Thoracic aorta (tissue), 2 donors: ENCODE measurements around the gene NADSYN1. TPM values are rescaled to one million over a fixed set of nuclear protein-coding genes. Genes with fewer than 3 reads are reported as not detected.

Experiments
- ATAC-seq: fragments of 150-250 bp; one replicate; pipeline ENCODE4 v1.8.0; 2017; ENCODE audit warnings: low read depth; ENCODE audit not compliant: insufficient number of reproducible peaks, low FRiP score
- DNase-seq: peaks from one replicate; pipeline ENCODE4 v3.0.0-alpha.2; 2020; ENCODE audit warnings: low spot score
- H3K27ac ChIP-seq, 2 donors: fragments of 200-600 bp; sonication (generic); 1 replicate in 1 of 2; 2 replicates in 1 of 2; pipeline ENCODE4 v1.5.1; 2016; ENCODE audit warnings: mild to moderate bottlenecking in 2 of 2, moderate library complexity in 2 of 2
- H3K27me3 ChIP-seq: fragments of 200-600 bp; sonication (generic); replicated peaks from 2 replicates; pipeline ENCODE4 v1.6.0; 2016; ENCODE audit warnings: mild to moderate bottlenecking; ENCODE audit not compliant: insufficient read depth
- H3K36me3 ChIP-seq: fragments of 200-600 bp; sonication (generic); one replicate; pipeline ENCODE4 v1.5.1; 2016
- H3K4me1 ChIP-seq, 2 donors: fragments of 200-600 bp; sonication (generic); 1 replicate in 1 of 2; 2 replicates in 1 of 2; pipeline versions ENCODE4 v1.5.1 to v1.6.0; 2016; ENCODE audit warnings: low read depth in 2 of 2, mild to moderate bottlenecking in 1 of 2; ENCODE audit not compliant: control insufficient read depth in 1 of 2
- H3K4me3 ChIP-seq: fragments of 200-600 bp; sonication (generic); 2 replicates; pipeline ENCODE4 v1.5.1; 2016; ENCODE audit warnings: mild to moderate bottlenecking
- H3K9me3 ChIP-seq: fragments of 200-600 bp; sonication (generic); 2 replicates; pipeline ENCODE4 v1.5.1; 2016
- total RNA-seq, 2 donors: library from RNA; depleted of rRNA; stranded (reverse); fragments of >200 nt; gene quantifications; one replicate each; pipeline versions ENCODE4 v1.1.0 to v1.2.3, GENCODE V29; 2016
- TF ChIP-seq, protein P1 (sequence below): fragments of 200-600 bp; sonication (generic); IDR thresholded peaks from one replicate; pipeline ENCODE4 v1.5.1; 2019; ENCODE audit warnings: antibody characterized with exemption

The NADSYN1 gene
- total RNA-seq, 2 donors from 2014 or later = 68.0 to 112 TPM

- ATAC-seq = no peak
Measured at GRCh38 chr11:71463331-71464211, 10.6 kb downstream of the NADSYN1 start.

DNA sequence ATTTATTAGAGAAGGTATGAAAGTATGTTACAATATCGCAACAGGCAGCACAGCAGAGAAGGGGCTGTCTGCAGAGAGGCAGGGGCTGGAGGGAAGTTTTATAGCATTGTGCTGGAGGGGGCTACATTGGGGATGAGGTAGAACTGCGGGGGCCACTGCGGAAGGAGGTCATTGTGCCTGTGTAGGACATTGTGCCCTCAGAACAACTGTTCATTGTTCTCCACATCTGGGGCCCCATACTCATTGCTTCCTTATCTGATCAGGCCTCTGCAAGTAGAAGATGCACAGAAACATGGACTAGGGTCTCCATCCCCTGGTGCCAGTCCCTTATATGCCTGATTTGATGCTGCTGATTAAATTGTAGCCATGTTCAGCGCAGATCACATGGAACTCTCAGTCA, 12.1 kb downstream of the NADSYN1 start:
- TF ChIP-seq, protein P1, sequence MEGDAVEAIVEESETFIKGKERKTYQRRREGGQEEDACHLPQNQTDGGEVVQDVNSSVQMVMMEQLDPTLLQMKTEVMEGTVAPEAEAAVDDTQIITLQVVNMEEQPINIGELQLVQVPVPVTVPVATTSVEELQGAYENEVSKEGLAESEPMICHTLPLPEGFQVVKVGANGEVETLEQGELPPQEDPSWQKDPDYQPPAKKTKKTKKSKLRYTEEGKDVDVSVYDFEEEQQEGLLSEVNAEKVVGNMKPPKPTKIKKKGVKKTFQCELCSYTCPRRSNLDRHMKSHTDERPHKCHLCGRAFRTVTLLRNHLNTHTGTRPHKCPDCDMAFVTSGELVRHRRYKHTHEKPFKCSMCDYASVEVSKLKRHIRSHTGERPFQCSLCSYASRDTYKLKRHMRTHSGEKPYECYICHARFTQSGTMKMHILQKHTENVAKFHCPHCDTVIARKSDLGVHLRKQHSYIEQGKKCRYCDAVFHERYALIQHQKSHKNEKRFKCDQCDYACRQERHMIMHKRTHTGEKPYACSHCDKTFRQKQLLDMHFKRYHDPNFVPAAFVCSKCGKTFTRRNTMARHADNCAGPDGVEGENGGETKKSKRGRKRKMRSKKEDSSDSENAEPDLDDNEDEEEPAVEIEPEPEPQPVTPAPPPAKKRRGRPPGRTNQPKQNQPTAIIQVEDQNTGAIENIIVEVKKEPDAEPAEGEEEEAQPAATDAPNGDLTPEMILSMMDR = no peak
- H3K27me3 ChIP-seq = no peaks in the 10 kb centered on the region
- H3K36me3 ChIP-seq = peaks cover 32% of the 10 kb centered on the region
- no peaks in the 10 kb centered on the region for H3K4me1 ChIP-seq
- ATAC-seq (no peak), DNase-seq (no peak)
- no peak overlapping the region for H3K27ac ChIP-seq
- H3K4me3 ChIP-seq = no peak overlapping the region
- H3K9me3 ChIP-seq = no peaks in the 10 kb centered on the region

More at GRCh38 chr11:71463331-71464211, 10.6 kb downstream of the NADSYN1 start:
- H3K27me3 ChIP-seq = no peaks in the 10 kb centered on the region
- no peak overlapping the region for H3K4me3 ChIP-seq
- no peak for DNase-seq
- no peaks in the 10 kb centered on the region for H3K9me3 ChIP-seq
- H3K36me3 ChIP-seq = peaks cover 47% of the 10 kb centered on the region
- no peaks in the 10 kb centered on the region for H3K4me1 ChIP-seq
- H3K27ac ChIP-seq = no peak overlapping the region
- TF ChIP-seq, protein P1 = no peak

DNA sequence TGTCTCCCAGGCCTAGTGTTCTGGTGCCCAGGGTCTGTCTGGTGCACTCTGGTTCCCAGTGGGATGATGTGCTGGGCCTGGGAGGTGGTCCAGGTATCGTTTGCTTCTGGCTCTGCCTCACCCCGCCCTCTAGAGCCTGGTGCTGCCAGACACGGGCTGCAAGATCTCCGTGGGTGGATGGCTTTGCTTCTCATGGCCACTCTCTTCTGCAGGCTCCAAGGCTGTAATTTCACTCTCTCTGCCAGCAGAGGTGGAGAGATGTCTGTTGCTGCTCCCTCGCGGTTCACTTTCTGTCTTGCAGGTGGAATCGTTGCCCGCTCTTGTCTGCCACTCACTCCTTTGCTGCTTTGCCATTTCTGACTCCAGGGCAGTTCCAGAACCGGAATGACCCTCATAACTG, 13.4 kb downstream of the NADSYN1 start:
- DNase-seq (no peak), ATAC-seq (no peak)
- no peak overlapping the region for H3K27ac ChIP-seq
- H3K4me1 ChIP-seq = no peaks in the 10 kb centered on the region
- no peaks in the 10 kb centered on the region for H3K27me3 ChIP-seq
- H3K9me3 ChIP-seq = no peaks in the 10 kb centered on the region
- no peak overlapping the region for H3K4me3 ChIP-seq
- H3K36me3 ChIP-seq = peaks cover 21% of the 10 kb centered on the region
- TF ChIP-seq, protein P1 = no peak

- TF ChIP-seq, protein P1 = no peak
- no peaks in the 10 kb centered on the region for H3K4me1 ChIP-seq
- H3K4me3 ChIP-seq = no peak overlapping the region
- no peaks in the 10 kb centered on the region for H3K27me3 ChIP-seq
- no peak for ATAC-seq
- H3K36me3 ChIP-seq = peaks cover 18% of the 10 kb centered on the region
- no peaks in the 10 kb centered on the region for H3K9me3 ChIP-seq
- H3K27ac ChIP-seq = no peak overlapping the region
- no peak for DNase-seq
Measured at GRCh38 chr11:71467164-71467563, 14.2 kb downstream of the NADSYN1 start.

- ATAC-seq (no peak), DNase-seq (no peak)
- Histone ChIP-seq H3K36me3 (peaks cover 36% of the 10 kb centered on the region), H3K27ac (no peak overlapping the region), H3K4me3 (no peak overlapping the region), H3K4me1 (no peaks in the 10 kb centered on the region), H3K27me3 (no peaks in the 10 kb centered on the region), H3K9me3 (no peaks in the 10 kb centered on the region)
- TF ChIP-seq, protein P1 = no peak
Measured at GRCh38 chr11:71470946-71471345, 17.9 kb downstream of the NADSYN1 start.
